GM19397 (cell line): ENCODE results near the gene PASK.

Experiments used
- ATAC-seq: cut with Tn5 transposase; IDR thresholded peaks from one replicate; pipeline ENCODE4 v1.9.1; 2021; ENCODE audit warnings: mild to moderate bottlenecking, moderate library complexity; ENCODE audit not compliant: unreplicated experiment

Gene PASK

DNA sequence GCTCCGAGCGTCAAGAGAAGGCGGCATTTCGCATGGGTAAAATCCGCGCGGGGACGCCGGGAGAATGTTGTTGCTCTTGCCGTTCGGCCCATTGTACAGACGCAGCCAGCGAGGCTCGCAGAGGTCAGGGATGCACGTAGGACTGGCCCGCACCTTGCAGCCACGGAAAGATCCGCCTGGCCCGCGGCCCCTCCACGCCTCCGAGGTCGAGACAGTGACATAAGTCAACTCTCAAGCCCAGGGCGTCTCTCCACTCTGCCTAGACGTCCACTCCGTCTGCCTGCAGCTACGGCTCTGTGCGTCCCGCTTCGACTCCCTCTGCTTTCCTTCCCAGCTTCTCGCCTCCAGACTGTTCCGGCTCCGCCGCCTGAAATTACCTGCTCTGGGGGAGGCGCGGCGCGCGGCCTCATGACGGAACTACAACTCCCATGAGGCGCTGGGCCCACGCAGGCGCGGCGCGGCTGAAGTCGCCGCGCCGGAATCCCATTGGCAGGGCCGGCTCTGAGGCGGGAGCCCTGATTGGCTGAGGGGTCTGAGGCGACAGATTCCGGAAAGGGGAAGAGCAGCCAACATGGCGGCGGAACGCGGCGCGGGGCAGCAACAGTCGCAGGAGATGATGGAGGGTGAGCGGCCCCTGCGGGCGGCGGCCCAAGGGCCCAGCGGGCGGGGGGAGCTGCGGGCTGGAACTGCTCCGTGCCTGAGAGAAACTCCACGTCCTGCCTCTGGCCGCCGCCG, 820 bp upstream of the PASK start, which contains the start of gene PPP1R7:
TSS of gene PPP1R7 (plus strand) at position 543 of the 735 bp plus-strand sequence. CDS start at position 572, 29 bp downstream.
- ATAC-seq = peak; percentile 74

DNA sequence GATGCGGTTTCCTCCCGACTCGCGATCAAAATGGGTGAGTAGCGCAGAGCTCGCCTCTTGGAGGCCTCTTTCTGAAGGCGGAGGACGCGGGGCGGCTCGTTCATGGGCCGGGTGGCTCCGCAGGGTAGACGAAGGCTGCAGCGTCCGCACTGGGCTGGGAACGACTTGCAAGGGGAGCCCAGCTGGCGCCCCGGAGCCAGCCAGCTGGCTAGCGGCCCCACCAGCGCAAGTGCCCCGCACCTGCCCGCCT, 328 bp upstream of the PASK start:
- peak; percentile 3 for ATAC-seq

- ATAC-seq = no peak
These were observed 1.0 kb downstream of the PASK start for GRCh38 chr2:241148239-241148638.

DNA sequence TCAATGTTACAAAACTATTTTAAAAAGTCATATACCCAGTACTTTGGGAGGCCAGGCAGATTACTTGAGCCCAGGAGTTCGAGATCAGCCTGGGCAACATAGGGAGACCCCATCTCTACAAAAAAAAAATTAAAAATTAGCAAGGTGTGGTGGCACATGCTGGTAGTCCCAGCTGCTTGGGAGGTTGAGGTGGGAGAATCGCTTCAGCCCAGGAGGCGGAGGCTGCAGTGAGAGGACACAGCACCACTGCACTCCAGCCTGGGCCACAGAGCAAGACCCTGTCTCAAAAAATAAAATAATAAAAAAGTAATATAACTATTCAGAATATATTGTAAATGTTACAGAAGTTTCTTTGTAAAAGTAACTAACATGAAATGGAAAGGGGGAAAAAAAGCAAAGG, 1.9 kb downstream of the PASK start:
- ATAC-seq = no peak

DNA sequence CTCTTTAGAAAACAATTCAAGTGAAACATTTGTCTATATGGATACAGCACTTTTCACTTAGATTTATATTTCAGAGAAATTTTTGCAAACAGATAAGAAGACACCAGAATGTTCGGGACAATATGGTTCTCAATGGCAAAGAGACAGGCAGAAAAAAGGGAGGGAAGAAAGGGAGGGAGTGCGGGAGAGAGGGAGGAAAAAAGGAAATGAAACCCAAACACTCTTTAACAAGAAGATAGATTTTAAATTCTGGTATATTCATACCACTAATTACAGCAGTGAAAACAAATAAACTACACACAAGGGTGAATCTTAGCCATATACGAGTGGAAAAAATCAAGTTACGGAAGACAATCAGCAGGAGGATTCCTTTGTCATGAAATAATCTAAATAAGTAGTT, 3.0 kb downstream of the PASK start:
- ATAC-seq = no peak

DNA sequence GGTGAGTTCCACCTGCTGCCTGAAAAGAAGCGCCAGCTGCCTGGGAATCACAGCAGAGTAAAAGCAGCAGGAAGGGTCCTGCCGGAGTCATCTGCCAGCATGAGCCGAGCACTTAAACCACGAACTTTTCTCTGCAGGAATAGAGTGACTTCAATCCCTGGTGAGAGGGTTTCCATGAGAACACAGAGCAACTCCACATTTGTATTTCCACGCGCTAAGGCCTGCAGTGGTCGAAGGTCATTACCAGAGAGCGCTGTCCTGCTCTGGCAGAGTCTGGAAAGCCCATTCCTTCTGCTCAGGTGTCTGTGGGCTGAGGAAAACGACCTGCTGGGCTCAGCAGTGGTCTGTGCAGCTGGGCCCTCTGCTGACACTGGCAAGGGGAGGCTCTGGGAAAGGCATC, 6.7 kb downstream of the PASK start:
- ATAC-seq = no peak

- ATAC-seq = no peak
These were observed 7.2 kb downstream of the PASK start for GRCh38 chr2:241142063-241142462.

- ATAC-seq = no peak
These were observed 8.0 kb downstream of the PASK start for GRCh38 chr2:241141214-241141770.

- ATAC-seq = no peak
These were observed 8.8 kb downstream of the PASK start for GRCh38 chr2:241140445-241140840.

- no peak for ATAC-seq
These were observed 9.5 kb downstream of the PASK start for GRCh38 chr2:241139531-241140444.

DNA sequence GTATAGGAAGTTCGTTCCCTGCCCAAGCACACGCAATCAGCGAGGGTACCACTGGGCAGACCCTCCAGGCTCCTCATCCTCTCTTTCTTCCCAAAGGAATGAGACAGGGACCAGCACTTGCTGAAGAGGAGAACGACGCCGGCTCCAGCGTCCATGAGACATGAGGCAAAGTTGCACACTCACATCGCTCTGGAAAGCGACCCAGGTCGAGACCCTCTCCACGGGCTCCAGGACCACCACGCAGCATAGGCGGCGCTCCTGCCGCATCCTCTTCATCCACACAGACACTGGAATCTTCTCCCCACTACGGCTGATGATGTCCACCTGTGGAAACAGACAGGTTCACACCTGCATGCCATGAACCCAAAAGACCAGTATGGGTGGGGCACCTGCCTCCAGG, 10.8 kb downstream of the PASK start:
- ATAC-seq = no peak

DNA sequence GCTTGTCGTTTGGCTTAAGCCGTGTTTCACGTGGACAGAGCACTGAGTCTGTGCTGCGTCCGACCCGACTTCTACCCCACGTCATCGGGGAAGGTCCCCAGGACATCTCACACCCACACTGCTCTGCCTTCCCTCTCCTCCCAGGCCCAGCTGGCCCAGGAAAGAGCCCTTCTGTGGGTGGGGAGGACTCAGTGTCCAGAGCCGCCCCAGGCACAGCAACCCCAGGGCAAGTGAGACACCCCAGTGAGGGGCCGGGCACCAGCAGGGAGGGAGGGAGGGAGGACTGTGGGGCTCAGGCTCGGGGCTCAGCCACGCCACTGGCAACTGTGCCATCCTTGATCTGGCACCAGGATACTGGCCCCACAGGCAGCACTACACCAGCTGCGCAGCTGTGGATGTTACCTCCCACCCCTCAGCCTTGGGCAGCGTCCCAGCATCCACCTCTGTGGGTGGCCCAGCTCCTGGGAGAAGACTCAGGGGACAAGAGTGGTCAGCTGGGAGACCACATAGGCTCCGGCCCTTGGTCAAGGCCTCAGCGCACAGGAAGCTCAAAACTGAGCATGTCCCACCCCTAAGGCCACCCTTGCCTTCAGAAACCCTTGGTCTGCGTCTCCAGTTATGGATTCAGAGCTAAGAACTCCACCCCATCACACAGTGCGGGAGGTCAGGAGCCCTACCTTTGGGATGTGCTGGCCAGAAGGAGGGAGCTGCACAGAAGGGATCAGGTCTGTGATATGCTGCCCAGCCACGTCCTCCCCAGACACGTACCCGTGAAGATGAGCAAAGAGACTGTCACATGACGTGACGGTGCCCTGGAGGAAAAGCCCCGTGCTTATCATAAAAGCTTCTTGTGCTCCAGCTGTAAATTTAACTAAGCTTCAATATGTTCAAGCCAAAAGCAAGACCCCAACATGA, 11.7 kb downstream of the PASK start:
- ATAC-seq = no peak

- no peak for ATAC-seq
These were observed 12.5 kb downstream of the PASK start for GRCh38 chr2:241136661-241137260.

- ATAC-seq = no peak
These were observed 13.1 kb downstream of the PASK start for GRCh38 chr2:241136191-241136590.

- ATAC-seq = no peak
These were observed 13.5 kb downstream of the PASK start for GRCh38 chr2:241135737-241136136.

DNA sequence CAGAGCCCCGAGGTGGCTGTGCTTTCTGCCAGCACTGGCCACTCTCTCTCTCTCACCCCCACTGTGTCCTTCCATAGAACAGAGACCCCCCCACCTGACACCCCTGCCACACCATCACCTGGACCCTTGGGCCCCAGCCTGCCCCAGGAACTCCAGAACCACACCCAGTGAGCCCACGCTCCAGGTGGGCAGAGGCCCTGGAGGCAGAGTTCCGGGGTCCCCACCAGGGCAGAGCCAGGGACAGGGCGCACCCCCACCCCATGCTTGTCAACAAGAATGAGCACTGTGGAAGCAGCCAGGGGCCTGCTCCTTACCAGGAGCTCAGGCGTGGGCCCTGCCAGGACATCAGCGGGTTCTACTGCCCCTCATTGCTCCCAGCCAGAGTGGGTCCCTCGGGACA, 14.6 kb downstream of the PASK start:
- no peak for ATAC-seq

DNA sequence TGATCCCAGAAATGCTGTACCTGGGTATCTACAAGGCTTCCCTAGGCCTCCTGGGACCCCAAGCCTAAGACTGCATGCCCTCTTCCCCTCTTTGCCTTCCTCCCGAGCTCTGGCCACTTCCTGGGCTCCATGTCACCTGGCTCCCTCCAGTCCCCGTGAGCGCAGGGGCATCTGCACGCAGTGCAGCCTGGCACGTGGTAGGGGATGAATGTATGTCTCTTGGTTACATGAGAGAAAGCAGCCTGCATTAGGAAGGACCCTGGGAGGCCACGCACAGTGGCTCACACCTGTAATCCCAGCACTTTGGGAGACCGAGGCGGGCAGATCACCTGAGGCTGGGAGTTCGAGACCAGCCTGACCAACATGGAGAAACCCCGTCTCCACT, 15.8 kb downstream of the PASK start:
- no peak for ATAC-seq

- ATAC-seq = no peak
These were observed 16.5 kb downstream of the PASK start for GRCh38 chr2:241132538-241133435.

GRCh38 chr2:241131531-241131930, 17.7 kb downstream of the PASK start:
- ATAC-seq = no peak

DNA sequence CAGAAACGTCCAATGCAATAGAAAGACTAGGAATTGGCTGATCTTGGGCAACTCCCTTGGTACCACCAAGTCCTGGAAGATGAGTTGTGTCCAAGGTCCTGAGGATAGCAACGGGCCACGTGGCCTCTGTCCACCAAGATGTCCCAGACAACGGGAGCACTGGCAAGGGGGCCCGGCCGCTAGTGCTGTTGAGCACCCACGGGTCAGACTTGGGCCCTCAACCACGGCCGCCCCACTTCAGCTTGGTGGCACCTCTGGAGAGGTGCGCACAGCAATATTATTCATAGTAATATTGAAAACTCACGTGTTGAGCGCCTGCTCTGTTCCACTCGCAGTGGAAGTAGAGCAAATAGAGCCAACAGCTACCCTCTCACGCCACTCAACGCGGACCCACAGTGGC, 19.0 kb downstream of the PASK start:
- ATAC-seq = no peak
